Aorta (tissue), 5 donors: ENCODE results near the gene BIVM. TPM values are rescaled to one million over a fixed set of nuclear protein-coding genes. Genes with fewer than 3 reads are reported as not detected.

Experiments
- ATAC-seq: fragments of 200-7000 bp; cut with Tn5 transposase; one replicate; pipeline ENCODE4 v1.9.1; 2022; ENCODE audit warnings: moderate library complexity; ENCODE audit not compliant: low FRiP score
- DNase-seq, 2 donors: peaks; one replicate each; pipeline ENCODE4 v3.0.0-alpha.2; 2020
- H3K27ac ChIP-seq, 2 donors: one replicate each; pipeline ENCODE4 v1.5.1; 2013; ENCODE audit warnings: low read length in 2 of 2, mild to moderate bottlenecking in 2 of 2, moderate library complexity in 2 of 2, control low read depth in 1 of 2, inconsistent platforms in 1 of 2, low read depth in 1 of 2
- H3K27me3 ChIP-seq, 2 donors: one replicate each; pipeline ENCODE4 v1.6.1; 2013; ENCODE audit warnings: control low read depth in 1 of 2, low read length in 1 of 2, mild to moderate bottlenecking in 1 of 2, moderate library complexity in 1 of 2; ENCODE audit not compliant: insufficient read depth in 2 of 2, control insufficient read depth in 1 of 2
- H3K36me3 ChIP-seq, 2 donors: one replicate each; pipeline ENCODE4 v1.6.1; 2013; ENCODE audit warnings: control low read depth in 1 of 2, low read length in 1 of 2, mild to moderate bottlenecking in 1 of 2; ENCODE audit not compliant: insufficient read depth in 2 of 2, control insufficient read depth in 1 of 2
- H3K4me1 ChIP-seq, 2 donors: one replicate each; pipeline ENCODE4 v1.6.1; 2013; ENCODE audit warnings: low read length in 2 of 2, control low read depth in 1 of 2, mild to moderate bottlenecking in 1 of 2, moderate library complexity in 1 of 2; ENCODE audit not compliant: insufficient read depth in 2 of 2, control insufficient read depth in 1 of 2
- H3K4me3 ChIP-seq, 2 donors: one replicate each; pipeline ENCODE4 v1.5.1; 2013; ENCODE audit warnings: low read length in 2 of 2, control low read depth in 1 of 2, mild to moderate bottlenecking in 1 of 2
- H3K9me3 ChIP-seq: one replicate; pipeline ENCODE4 v1.6.1; 2013; ENCODE audit warnings: mild to moderate bottlenecking, low read length; ENCODE audit not compliant: control insufficient read depth
- WGBS, 2 donors: extraction: QIAGEN DNeasy Blood & Tissue Kit; methylation state at CpG; one replicate each; pipeline ENCODE4 v1.1.7; 2013; 5-methylcytosine and 5-hydroxymethylcytosine counted together
- intact Hi-C, 2 donors: fragments of 100-400 bp; cut with DNase I; formaldehyde crosslinking; loops; one replicate each; pipeline versions ENCODE4 v1.14.2 to v1.15.0; 2022
- polyA plus RNA-seq, 2 donors: library from polyadenylated mRNA; stranded (reverse); fragments of 200-250 nt; gene quantifications; one replicate each; pipeline ENCODE4 v1.2.3, GENCODE V29; 2013
- total RNA-seq, 2 donors: library from RNA; stranded (reverse); fragmentation: NEBNext Ultra II Directional; extraction: Animal tissue kit (Norgen Biotek cat#: 25700); gene quantifications; one replicate each; pipeline ENCODE4 v1.2.1, GENCODE V29; 2021
- donor health status: healthy with polysubstance abuse.
- donor health status: Bipolar disorder and iron deficiency.
- donor health status: DM: no; HTN: no; CAD: no.
- donor health status: DM: no; HTN: no; CAD: no.
- donor health status: DM: yes; HTN: yes; CAD: no.

The BIVM gene
- total and polyA plus RNA-seq, 4 donors, result 5.1 to 30.4 (median 16.6) TPM

DNA sequence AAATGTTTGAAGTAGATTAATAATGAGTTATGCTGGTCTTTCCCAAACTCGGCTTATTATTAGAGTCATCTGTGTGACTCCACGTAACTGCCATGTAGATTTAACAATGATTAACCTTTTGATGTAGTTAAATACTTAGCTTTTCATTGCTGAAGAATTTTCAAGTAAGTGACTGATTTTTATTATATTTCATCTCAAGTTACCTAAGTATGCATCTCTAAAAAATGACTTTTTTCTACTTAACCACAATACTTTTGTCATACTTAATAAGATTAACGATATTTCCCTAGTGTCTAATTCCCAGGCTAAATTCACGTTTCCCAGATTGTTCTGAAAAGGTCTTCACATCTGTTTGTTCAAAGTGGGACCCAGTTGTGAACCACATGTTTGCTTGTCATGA lies 17.8 kb downstream of the BIVM start:
- Histone ChIP-seq H3K27ac (no peak overlapping the region), H3K4me1 (no peaks in the 10 kb centered on the region), H3K9me3 (no peaks in the 10 kb centered on the region), H3K36me3 (no peaks in the 10 kb centered on the region), H3K4me3 (no peak overlapping the region), H3K27me3 (no peaks in the 10 kb centered on the region)
- intact Hi-C loops, result no loop called here
- ATAC-seq (no peak), DNase-seq (no peak)
- WGBS, 2 donors, result 74 to 82% methylated on average over 4 of the region's 4 CpGs

GRCh38 chr13:102817241-102817640 lies 18.3 kb downstream of the BIVM start:
- intact Hi-C loops, result no loop called here
- H3K36me3 ChIP-seq, result no peaks in the 10 kb centered on the region

DNA sequence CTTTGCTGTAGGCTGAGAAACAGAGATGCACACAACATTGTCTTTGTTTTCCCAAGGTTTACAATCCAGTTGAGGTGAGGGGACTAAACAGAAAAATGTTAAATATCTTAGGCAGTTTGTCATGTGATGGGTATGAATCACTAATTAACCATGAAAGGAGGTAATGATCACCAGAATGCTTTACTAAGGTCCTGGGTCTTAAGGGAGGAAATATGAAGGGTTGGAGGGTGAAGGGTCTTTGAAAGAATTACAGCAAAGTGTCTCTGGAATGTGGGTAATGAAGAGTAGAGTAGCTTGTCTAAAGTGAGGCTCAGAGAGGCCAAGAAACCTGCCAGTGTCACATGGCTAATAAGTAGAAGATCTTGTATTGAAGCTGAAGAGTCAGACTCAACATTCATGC lies 19.0 kb downstream of the BIVM start:
- Histone ChIP-seq H3K9me3 (no peaks in the 10 kb centered on the region), H3K4me3 (no peak overlapping the region), H3K27ac (no peak overlapping the region), H3K4me1 (no peaks in the 10 kb centered on the region), H3K36me3 (peaks cover 0 to 2% of the 10 kb centered on the region in 2 donors), H3K27me3 (no peaks in the 10 kb centered on the region)
- intact Hi-C loops, result no loop called here
- ATAC-seq (no peak), DNase-seq (no peak)

More at GRCh38 chr13:102817241-102817640, 18.3 kb downstream of the BIVM start:
- no peaks in the 10 kb centered on the region for H3K9me3 ChIP-seq
- no peak for ATAC-seq
- no peak for DNase-seq
- H3K4me1 ChIP-seq, result no peaks in the 10 kb centered on the region
- H3K4me3 ChIP-seq, result no peak overlapping the region
- no peaks in the 10 kb centered on the region for H3K27me3 ChIP-seq
- WGBS, 2 donors, result 94% methylated on average over 1 of the region's 1 CpG
- no peak overlapping the region for H3K27ac ChIP-seq

DNA sequence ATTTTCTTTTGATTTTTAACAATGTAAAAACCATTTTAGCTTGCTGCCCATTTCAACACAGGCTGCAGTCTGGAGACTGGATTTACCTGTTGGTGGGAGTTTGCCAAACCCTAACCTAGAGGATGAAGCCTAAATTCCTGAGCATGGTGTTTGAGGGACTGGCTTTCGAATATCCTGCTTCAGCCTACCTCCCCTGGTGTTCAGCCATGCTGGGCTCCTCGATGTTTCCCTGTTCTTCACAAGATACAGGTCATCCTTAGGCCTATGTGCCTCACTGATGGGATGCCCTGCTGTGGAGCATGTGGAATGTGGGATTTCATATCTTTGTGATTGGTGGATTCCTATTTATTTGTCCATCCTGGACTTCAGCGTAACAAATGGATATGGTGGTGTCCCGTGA lies 26.5 kb downstream of the BIVM start:
- H3K4me1 ChIP-seq, result no peaks in the 10 kb centered on the region
- H3K4me3 ChIP-seq, result no peak overlapping the region
- no peaks in the 10 kb centered on the region for H3K9me3 ChIP-seq
- H3K27me3 ChIP-seq, result no peaks in the 10 kb centered on the region
- DNase-seq, result no peak
- no peak overlapping the region for H3K27ac ChIP-seq
- no peak for ATAC-seq
- WGBS, 2 donors, result 89 to 92% methylated on average over 4 of the region's 4 CpGs
- peaks cover 3 to 4% of the 10 kb centered on the region in 2 donors for H3K36me3 ChIP-seq
- intact Hi-C loops, result no loop called here

GRCh38 chr13:102825921-102826706 lies 27.2 kb downstream of the BIVM start:
- Histone ChIP-seq H3K9me3 (no peaks in the 10 kb centered on the region), H3K36me3 (peaks cover 3 to 4% of the 10 kb centered on the region in 2 donors), H3K4me1 (no peaks in the 10 kb centered on the region), H3K27ac (no peak overlapping the region), H3K27me3 (no peaks in the 10 kb centered on the region), H3K4me3 (no peak overlapping the region)
- intact Hi-C loops, result no loop called here
- ATAC-seq, result no peak
- 76 to 81% methylated on average over 8 of the region's 8 CpGs for WGBS, 2 donors
- no peak for DNase-seq

GRCh38 chr13:102830646-102831045 lies 31.7 kb downstream of the BIVM start:
- Histone ChIP-seq H3K36me3 (peaks cover 0 to 3% of the 10 kb centered on the region in 2 donors), H3K9me3 (no peaks in the 10 kb centered on the region), H3K4me3 (no peak overlapping the region), H3K27me3 (no peaks in the 10 kb centered on the region), H3K4me1 (no peaks in the 10 kb centered on the region), H3K27ac (no peak overlapping the region)
- intact Hi-C loops, result no loop called here
- DNase-seq, result no peak
- WGBS, 2 donors, result 33 to 38% methylated on average over 4 of the region's 4 CpGs
- ATAC-seq, result no peak

GRCh38 chr13:102836471-102836870 lies 37.6 kb downstream of the BIVM start:
- no peaks in the 10 kb centered on the region for H3K9me3 ChIP-seq
- no peak overlapping the region for H3K4me3 ChIP-seq
- no peaks in the 10 kb centered on the region for H3K4me1 ChIP-seq
- 65 to 78% methylated on average over 4 of the region's 4 CpGs for WGBS, 2 donors
- DNase-seq (no peak), ATAC-seq (no peak)
- H3K27me3 ChIP-seq, result no peaks in the 10 kb centered on the region
- intact Hi-C loops, result no loop called here
- H3K27ac ChIP-seq, result no peak overlapping the region
- H3K36me3 ChIP-seq, result peaks cover 0 to 2% of the 10 kb centered on the region in 2 donors

- intact Hi-C loops, result no loop called here
- Histone ChIP-seq H3K9me3 (no peaks in the 10 kb centered on the region), H3K4me3 (no peak overlapping the region), H3K27me3 (no peaks in the 10 kb centered on the region), H3K4me1 (no peaks in the 10 kb centered on the region), H3K36me3 (peaks cover 0 to 2% of the 10 kb centered on the region in 2 donors), H3K27ac (no peak overlapping the region)
- DNase-seq (no peak), ATAC-seq (no peak)
- WGBS, 2 donors, result 69 to 77% methylated on average over 1 of the region's 1 CpG
Measured at GRCh38 chr13:102838273-102838672, 39.4 kb downstream of the BIVM start.

DNA sequence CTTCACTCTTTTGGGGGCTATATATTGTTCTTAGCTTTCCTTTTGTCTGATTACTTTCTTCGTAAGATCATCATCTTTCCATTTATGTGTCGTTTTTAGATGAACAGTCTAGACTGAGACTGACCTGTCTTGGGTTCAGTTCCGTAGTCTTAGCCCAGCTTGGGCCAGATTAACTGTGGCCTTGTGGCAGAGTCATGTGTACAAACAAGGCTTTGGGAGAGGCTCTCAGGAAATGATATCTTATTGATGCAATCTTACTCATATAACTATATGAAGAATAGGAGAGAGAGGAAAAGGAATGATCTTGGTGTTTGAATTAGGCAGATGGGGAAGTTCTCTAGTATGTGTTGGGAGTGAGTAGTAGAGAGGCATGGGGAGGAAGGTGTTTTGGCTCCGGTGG lies 40.1 kb downstream of the BIVM start:
- no peak for DNase-seq
- Histone ChIP-seq H3K4me3 (no peak overlapping the region), H3K27me3 (no peaks in the 10 kb centered on the region), H3K4me1 (no peaks in the 10 kb centered on the region), H3K9me3 (no peaks in the 10 kb centered on the region), H3K36me3 (peaks cover 0 to 2% of the 10 kb centered on the region in 2 donors), H3K27ac (no peak overlapping the region)
- WGBS, 2 donors, result 46 to 47% methylated on average over 4 of the region's 4 CpGs
- ATAC-seq, result no peak
- intact Hi-C loops, result no loop called here
